Ishikawa (cell line): ENCODE results near the gene AFAP1L1.

ENCODE experiments used
- CEBPB ChIP-seq: IDR thresholded peaks from 2 replicates; pipeline ENCODE4 v1.6.1; 2012
- CREB1 ChIP-seq: IDR thresholded peaks from 2 replicates; pipeline ENCODE4 v1.6.1; 2012; ENCODE audit warnings: low read depth
- EGR1 ChIP-seq: IDR thresholded peaks from 2 replicates; pipeline ENCODE4 v1.6.1; 2012
- EP300 ChIP-seq: IDR thresholded peaks from 2 replicates; pipeline ENCODE4 v1.6.1; 2012; ENCODE audit warnings: borderline replicate concordance
- FOXM1 ChIP-seq: IDR thresholded peaks from 2 replicates; pipeline ENCODE4 v1.6.1; 2012; ENCODE audit warnings: low read depth, borderline replicate concordance
- NFIC ChIP-seq: IDR thresholded peaks from 2 replicates; pipeline ENCODE4 v1.6.1; 2012
- RAD21 ChIP-seq: IDR thresholded peaks from 2 replicates; pipeline ENCODE4 v1.6.1; 2012; ENCODE audit warnings: low read depth
- REST ChIP-seq: IDR thresholded peaks from 2 replicates; pipeline ENCODE4 v1.6.1; 2012; ENCODE audit warnings: low read depth, mild to moderate bottlenecking
- TAF1 ChIP-seq: IDR thresholded peaks from 2 replicates; pipeline ENCODE4 v1.6.1; 2012; ENCODE audit warnings: low read depth, mild to moderate bottlenecking
- TCF12 ChIP-seq: IDR thresholded peaks from 2 replicates; pipeline ENCODE4 v1.6.1; 2012; ENCODE audit warnings: low read depth
- TEAD4 ChIP-seq: IDR thresholded peaks from 2 replicates; pipeline ENCODE4 v1.6.1; 2012
- YY1 ChIP-seq: IDR thresholded peaks from 2 replicates; pipeline ENCODE4 v1.6.1; 2012; ENCODE audit warnings: low read depth
- ZBTB7A ChIP-seq: IDR thresholded peaks from 2 replicates; pipeline ENCODE4 v1.6.1; 2012; ENCODE audit warnings: low read depth
- TF ChIP-seq, protein P1 (sequence below): IDR thresholded peaks from 2 replicates; pipeline ENCODE4 v1.6.1; 2012
- TF ChIP-seq, protein P2 (sequence below): IDR thresholded peaks from 2 replicates; pipeline ENCODE4 v1.6.1; 2012

The AFAP1L1 gene

GRCh38 chr5:149254506-149254905 lies 17.2 kb upstream of the AFAP1L1 start:
- TF ChIP-seq, protein P1, sequence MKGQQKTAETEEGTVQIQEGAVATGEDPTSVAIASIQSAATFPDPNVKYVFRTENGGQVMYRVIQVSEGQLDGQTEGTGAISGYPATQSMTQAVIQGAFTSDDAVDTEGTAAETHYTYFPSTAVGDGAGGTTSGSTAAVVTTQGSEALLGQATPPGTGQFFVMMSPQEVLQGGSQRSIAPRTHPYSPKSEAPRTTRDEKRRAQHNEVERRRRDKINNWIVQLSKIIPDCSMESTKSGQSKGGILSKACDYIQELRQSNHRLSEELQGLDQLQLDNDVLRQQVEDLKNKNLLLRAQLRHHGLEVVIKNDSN: no peak
- TF ChIP-seq REST: peak; percentile 85

DNA sequence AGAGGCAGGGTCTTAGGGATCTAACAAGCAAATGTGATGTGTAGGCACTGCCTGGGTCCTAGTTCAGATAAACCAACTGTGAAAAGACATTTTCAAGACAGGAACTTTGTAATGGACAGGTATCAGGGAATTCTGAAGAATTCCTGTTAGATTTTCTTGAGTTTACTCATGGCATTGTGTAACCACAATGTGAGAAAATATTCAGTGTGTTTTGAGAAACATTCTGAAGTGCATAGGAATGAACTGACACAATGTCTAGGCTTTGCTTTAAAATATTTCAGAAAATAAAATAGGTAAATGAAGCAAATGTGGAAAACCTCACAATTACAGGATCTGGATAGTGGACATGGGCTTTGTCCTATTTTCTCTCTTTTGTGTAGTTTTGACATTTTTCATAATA lies 15.2 kb upstream of the AFAP1L1 start:
- TF ChIP-seq, protein P2, sequence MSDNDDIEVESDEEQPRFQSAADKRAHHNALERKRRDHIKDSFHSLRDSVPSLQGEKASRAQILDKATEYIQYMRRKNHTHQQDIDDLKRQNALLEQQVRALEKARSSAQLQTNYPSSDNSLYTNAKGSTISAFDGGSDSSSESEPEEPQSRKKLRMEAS: no peak
- TF ChIP-seq ZBTB7A (no peak), CEBPB (no peak), TEAD4 (no peak), NFIC (no peak), EGR1 (no peak), FOXM1 (no peak), YY1 (no peak), CREB1 (no peak), EP300 (no peak), REST (no peak), RAD21 (no peak), TAF1 (no peak)
- TF ChIP-seq, protein P1: no peak

- TF ChIP-seq REST: no peak
- TF ChIP-seq EP300: no peak
- TF ChIP-seq TEAD4: no peak
- no peak for TF ChIP-seq YY1
- no peak for TF ChIP-seq CEBPB
- no peak for TF ChIP-seq TCF12
- no peak for TF ChIP-seq RAD21
- no peak for TF ChIP-seq CREB1
- TF ChIP-seq FOXM1: no peak
- no peak for TF ChIP-seq NFIC
- no peak for TF ChIP-seq EGR1
- no peak for TF ChIP-seq TAF1
- TF ChIP-seq, protein P2: no peak
- TF ChIP-seq, protein P1: no peak
- no peak for TF ChIP-seq ZBTB7A
Measured at GRCh38 chr5:149257131-149257530, 14.5 kb upstream of the AFAP1L1 start.

DNA sequence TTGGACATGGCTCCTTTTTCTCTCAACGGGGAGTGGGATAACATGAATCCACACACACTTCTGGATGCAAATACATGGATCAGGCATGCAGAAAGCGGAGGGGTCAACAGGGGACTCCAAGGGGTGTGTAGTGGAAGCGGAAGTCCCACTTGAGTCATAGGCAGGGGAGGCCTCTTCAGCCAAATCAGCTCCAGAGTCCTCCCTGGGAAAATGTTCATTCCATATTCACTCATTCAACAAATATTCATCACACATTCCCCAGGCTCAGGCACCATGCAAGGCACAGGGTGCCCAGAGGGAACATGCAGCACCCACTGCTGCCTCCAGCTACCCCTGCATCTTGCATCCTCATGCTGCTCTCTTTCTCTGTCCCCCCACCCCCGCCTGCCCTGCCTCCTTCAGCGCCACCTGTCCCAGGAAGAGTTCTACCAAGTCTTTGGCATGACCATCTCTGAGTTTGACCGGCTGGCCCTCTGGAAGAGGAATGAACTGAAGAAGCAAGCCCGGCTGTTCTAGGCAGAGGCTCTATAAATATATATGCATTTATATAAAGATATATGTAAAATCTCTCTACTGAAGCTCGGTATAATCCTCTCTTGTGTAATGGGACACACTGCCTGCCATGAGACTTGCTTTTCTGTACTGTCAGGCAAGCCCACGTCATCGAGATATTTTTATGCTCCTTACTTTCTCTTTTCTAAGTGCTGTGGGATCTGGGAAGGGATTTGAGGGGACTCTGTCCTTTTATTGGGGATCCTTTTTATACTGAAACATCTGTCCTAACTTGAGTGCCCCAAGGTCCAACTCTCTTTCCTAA lies 13.6 kb upstream of the AFAP1L1 start:
- TF ChIP-seq REST (no peak), TEAD4 (peak; percentile 46; the same call in 1 of the 2 replicates)
